ENCODE data around the gene DPYSL3.

- TF ChIP-seq CTCF (IDR thresholded peaks at IDR 0.05) (peak in 3 of 5 experiments; percentile 20 to 32 (median 20)), EP300 (IDR thresholded peaks at IDR 0.05; ENCODE audit: low read depth) (no peak), POLR2AphosphoS5 (IDR thresholded peaks at IDR 0.05) (peak; percentile 69 to 85 (median 70)), POLR2A (IDR thresholded peaks at IDR 0.05) (peak; percentile 61)
These were observed at the start of gene DPYSL3 for GRCh38 chr5:147509710-147510651.

Data from transverse colon (tissue), 4 donors.